ENCODE data around the gene GDF10. TPM values are rescaled to one million over a fixed set of nuclear protein-coding genes. Genes with fewer than 3 reads are reported as not detected.

Gene GDF10
- total and polyA plus RNA-seq, 10 of the 15 experiments (the other 5 are each of a cell fraction or from before 2014, with no cell fraction given) = not detected

DNA sequence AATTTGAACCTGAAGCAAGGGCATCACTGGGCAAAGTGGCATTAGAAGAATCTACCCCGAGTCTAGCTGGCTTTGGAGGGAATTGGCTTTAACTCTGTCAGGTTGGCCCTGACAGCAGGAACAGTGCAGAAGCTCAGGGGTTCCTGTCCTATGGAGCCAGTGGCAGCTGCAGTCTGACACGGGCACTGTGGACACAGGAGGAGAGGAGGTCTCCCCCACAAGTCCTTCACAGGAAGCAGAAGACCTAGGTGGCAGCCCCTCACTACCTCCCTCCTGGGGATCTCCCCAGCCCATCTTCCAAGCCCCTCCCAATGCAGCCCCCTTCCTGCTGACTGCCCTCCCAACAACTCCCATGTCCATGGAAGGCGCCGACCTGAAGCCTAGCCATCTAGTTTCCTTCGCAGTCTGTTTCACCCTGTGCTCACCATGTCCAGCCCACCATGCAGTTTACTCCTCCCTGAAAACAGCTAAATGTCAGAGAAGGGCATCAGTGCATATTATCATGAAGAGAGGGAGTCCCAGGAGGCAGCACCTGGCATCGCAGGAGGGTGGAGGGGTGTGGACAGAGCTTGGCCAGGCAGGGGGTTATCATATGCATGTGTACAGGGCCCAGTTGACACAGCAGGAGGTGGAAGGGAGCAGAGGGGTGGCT, 17.9 kb upstream of the GDF10 start:
- Histone ChIP-seq H3K4me2 (ENCODE audit: control insufficient read depth, insufficient read depth) (no peak overlapping the region), H3K9ac (ENCODE audit: control insufficient read depth, insufficient read depth, low read length) (no peak overlapping the region), H3K9me3 (replicated peaks; ENCODE audit: control insufficient read depth, insufficient read depth, low read length) (no peaks in the 10 kb centered on the region), H3K27ac (ENCODE audit: control insufficient read depth, insufficient read depth) (no peak overlapping the region), H3K36me3 (ENCODE audit: control insufficient read depth in 2 of 2, insufficient read depth in 2 of 2, low read length in 1 of 2) (no peaks in the 10 kb centered on the region), H4K20me1 (ENCODE audit: control insufficient read depth, insufficient read depth) (no peaks in the 10 kb centered on the region), H3K79me2 (ENCODE audit: control insufficient read depth, insufficient read depth, low read length) (no peaks in the 10 kb centered on the region), H2AFZ (ENCODE audit: control insufficient read depth, low read depth, low read length) (no peak overlapping the region), H3K4me1 (ENCODE audit: control insufficient read depth, insufficient read depth, low read length) (no peaks in the 10 kb centered on the region), H3K4me3 (no peak overlapping the region), H3K27me3 (replicated peaks in 1 of 2; ENCODE audit: control insufficient read depth in 2 of 2, insufficient read depth in 2 of 2, low read length in 1 of 2) (no peaks in the 10 kb centered on the region; a peak in 1 of 4 replicates)
- BruUV-seq (replicated peaks) = no TSS peak
- in situ Hi-C loops (cut with MboI) (no loop called here), intact Hi-C loops (cut with micrococcal nuclease; ENCODE audit: unreplicated experiment) (no loop called here)
- ChIA-PET POLR2A (no interaction called here), SMC1A (ENCODE audit: uncharacterized antibody, unreplicated experiment) (no interaction called here), RAD21 (ENCODE audit: unreplicated experiment) (no interaction called here), CTCF (interaction anchor here (1.4 kb wide), 1 partner anchor 234 kb away, joined by 4 read pairs; no protein-coding TSS in a partner anchor)
- no peak for TF ChIP-seq RAD51 (IDR thresholded peaks at IDR 0.05)
- no peak for TF ChIP-seq NFIC (IDR thresholded peaks at IDR 0.05; ENCODE audit: low read depth, low read length)
- no peak for TF ChIP-seq ZNF207 (IDR thresholded peaks at IDR 0.05; ENCODE audit: borderline replicate concordance)
- no peak for TF ChIP-seq NFXL1 (IDR thresholded peaks at IDR 0.05; ENCODE audit: borderline replicate concordance)
- no peak for TF ChIP-seq KAT2A (conservative IDR thresholded peaks at IDR 0.05; ENCODE audit: control insufficient read depth, low read depth, low read length)
- no peak for TF ChIP-seq HDAC6 (IDR thresholded peaks at IDR 0.05; ENCODE audit: unreplicated experiment)
- no peak for TF ChIP-seq SRF (IDR thresholded peaks at IDR 0.05; ENCODE audit: low read depth in 2 of 2, low read length in 2 of 2)
- no peak for TF ChIP-seq NR2F1 (conservative IDR thresholded peaks at IDR 0.05)
- TF ChIP-seq FOXM1 (IDR thresholded peaks at IDR 0.05; ENCODE audit: low read depth, low read length) = no peak
- TF ChIP-seq NFYB (IDR thresholded peaks at IDR 0.05; ENCODE audit: insufficient read depth, low read depth, low read length) = no peak
- TF ChIP-seq, protein P1, sequence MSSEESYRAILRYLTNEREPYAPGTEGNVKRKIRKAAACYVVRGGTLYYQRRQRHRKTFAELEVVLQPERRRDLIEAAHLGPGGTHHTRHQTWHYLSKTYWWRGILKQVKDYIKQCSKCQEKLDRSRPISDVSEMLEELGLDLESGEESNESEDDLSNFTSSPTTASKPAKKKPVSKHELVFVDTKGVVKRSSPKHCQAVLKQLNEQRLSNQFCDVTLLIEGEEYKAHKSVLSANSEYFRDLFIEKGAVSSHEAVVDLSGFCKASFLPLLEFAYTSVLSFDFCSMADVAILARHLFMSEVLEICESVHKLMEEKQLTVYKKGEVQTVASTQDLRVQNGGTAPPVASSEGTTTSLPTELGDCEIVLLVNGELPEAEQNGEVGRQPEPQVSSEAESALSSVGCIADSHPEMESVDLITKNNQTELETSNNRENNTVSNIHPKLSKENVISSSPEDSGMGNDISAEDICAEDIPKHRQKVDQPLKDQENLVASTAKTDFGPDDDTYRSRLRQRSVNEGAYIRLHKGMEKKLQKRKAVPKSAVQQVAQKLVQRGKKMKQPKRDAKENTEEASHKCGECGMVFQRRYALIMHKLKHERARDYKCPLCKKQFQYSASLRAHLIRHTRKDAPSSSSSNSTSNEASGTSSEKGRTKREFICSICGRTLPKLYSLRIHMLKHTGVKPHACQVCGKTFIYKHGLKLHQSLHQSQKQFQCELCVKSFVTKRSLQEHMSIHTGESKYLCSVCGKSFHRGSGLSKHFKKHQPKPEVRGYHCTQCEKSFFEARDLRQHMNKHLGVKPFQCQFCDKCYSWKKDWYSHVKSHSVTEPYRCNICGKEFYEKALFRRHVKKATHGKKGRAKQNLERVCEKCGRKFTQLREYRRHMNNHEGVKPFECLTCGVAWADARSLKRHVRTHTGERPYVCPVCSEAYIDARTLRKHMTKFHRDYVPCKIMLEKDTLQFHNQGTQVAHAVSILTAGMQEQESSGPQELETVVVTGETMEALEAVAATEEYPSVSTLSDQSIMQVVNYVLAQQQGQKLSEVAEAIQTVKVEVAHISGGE (CRISPR knock-in tag; IDR thresholded peaks at IDR 0.05) = no peak
- no peak for TF ChIP-seq NR2C2 (IDR thresholded peaks at IDR 0.05; ENCODE audit: borderline replicate concordance, control insufficient read depth, insufficient read length, low read depth)
- TF ChIP-seq SUZ12 (IDR thresholded peaks at IDR 0.05; ENCODE audit: unreplicated experiment) = no peak
- no peak for TF ChIP-seq POLR2A (IDR thresholded peaks at IDR 0.05; ENCODE audit: low read depth, low read length)
- TF ChIP-seq BMI1 (IDR thresholded peaks at IDR 0.05; ENCODE audit: borderline replicate concordance) = no peak
- TF ChIP-seq HCFC1 (IDR thresholded peaks at IDR 0.05; ENCODE audit: low read length) = no peak
- TF ChIP-seq, protein P2, sequence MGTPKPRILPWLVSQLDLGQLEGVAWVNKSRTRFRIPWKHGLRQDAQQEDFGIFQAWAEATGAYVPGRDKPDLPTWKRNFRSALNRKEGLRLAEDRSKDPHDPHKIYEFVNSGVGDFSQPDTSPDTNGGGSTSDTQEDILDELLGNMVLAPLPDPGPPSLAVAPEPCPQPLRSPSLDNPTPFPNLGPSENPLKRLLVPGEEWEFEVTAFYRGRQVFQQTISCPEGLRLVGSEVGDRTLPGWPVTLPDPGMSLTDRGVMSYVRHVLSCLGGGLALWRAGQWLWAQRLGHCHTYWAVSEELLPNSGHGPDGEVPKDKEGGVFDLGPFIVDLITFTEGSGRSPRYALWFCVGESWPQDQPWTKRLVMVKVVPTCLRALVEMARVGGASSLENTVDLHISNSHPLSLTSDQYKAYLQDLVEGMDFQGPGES (IDR thresholded peaks at IDR 0.05) = no peak
- 19% methylated on average over 6 of the region's 6 CpGs for WGBS (ENCODE audit: insufficient coverage, insufficient replicate concordance, low lambda C conversion rate, missing lambda C conversion rate)
- DNase-seq (ENCODE audit: low read depth, low spot score) (no peak), ATAC-seq (no peak), FAIRE-seq (no peak)
